Retinal pigment epithelial cell (primary cell): ENCODE results near the gene FKBP2.

Experiments used
- DNase-seq: peaks from one replicate; pipeline ENCODE4 v3.0.0-alpha.2; 2010; ENCODE audit warnings: low read depth
- H3K4me3 ChIP-seq: 2 replicates; pipeline ENCODE4 v1.5.1; 2011; ENCODE audit warnings: mild to moderate bottlenecking, low read length, control low read depth, moderate library complexity
- CTCF ChIP-seq: conservative IDR thresholded peaks from 2 replicates; pipeline ENCODE4 v1.5.1; 2011; ENCODE audit warnings: low read depth, low read length, control low read depth, inconsistent platforms

FKBP2 gene

DNA sequence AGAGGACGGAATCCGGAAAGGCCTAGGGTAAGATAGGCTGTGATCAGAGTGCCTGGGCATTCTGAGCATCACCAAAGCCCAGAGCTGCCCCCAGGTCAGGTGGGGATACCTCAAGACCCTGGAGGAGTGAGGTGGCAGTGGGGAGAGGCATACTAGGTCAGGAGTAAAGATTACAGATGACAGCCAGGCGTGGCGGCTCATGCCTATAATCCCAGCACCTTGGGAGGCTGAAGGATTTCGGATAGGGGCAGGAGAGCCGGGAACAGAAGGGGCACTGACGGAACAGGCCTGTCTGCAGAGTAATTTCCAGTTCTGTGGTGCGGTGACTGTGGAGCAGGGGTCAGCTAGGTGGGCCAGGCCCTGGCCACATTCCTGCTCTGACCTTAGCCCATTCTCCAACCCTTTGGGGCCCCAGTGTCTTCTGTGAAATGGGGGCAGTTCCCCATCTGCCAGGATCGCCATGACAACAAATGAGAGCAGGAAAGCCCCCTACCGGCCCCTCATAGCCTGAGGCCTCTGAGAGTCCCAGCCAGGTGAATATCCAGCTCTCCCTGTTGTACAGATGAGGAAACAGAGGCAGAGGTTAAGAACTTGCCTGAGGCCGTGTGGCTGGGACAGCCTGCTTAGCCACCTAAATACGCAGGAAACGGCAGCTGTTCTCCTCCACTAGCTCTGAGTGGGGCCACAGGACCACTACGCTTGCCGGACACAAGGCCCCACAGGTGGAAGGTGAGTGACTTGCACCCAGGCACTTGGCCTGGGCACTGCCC is 34.3 kb downstream of the FKBP2 start:
- TF ChIP-seq CTCF, result no peak
- DNase-seq, result no peak

DNA sequence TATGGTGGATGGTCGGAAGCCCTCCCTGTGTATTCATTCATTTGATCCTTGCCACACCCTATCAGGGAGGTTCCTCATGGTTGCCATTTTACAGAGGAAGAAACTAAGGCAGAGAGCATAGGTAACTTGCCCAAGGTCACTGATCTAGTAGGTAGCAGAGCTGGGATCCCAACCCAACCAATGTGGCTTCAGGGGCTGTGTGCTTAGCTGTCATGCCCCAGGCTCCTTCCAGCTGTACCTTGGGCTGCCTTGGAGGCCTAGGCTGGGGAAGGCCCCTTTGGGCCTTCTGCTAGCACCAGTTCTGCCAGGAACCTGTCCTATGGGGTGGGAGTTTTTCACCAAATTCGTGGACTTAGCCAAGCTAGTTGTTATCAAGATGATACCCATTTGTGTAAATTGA is 34.9 kb downstream of the FKBP2 start:
- no peak for DNase-seq
- no peak overlapping the region for H3K4me3 ChIP-seq
- no peak for TF ChIP-seq CTCF

More for the DNA sequence above, 34.3 kb downstream of the FKBP2 start:
- no peak overlapping the region for H3K4me3 ChIP-seq

DNA sequence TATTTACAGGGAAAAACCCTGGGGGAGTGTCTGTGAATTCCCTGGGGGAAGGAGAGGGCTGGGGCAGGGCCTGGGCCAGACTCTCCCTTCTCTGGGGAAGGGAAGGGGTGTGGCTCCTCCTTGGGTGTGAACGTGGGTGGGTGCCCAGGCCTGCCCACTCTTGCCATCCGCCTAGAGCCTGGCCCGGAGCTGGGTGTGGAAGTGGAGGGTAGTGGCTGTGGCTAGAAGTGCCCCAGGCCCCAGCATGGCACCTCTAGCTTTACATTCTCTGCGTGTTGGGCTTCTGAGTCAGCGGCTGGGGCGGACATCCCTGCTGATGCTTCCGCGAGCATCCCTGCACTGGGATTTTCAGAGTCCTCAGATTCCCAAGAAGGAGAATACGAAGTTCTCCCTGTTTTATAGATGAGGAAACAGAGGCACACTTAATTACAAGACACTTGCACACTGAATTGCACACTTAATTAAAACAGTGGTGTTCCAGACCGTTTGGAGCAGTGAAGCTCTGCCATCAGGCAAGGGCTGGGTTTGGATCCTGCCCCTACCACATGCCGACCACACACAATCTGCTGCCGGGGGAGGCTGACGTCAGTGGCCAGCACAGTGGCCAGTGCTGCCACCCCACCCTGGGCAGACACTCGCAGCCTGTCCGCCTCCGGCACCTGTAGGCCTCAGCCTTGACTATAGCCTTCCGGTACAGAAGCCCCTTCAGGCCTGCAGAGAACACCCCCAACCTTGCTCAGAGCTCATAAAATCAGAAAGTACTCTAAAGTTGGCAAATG is 35.9 kb downstream of the FKBP2 start:
- H3K4me3 ChIP-seq, result no peak overlapping the region
- TF ChIP-seq CTCF, result no peak
- DNase-seq, result no peak

- no peak for TF ChIP-seq CTCF
- H3K4me3 ChIP-seq, result no peak overlapping the region
- no peak for DNase-seq
These were observed 37.8 kb downstream of the FKBP2 start for GRCh38 chr11:64278576-64279190.

DNA sequence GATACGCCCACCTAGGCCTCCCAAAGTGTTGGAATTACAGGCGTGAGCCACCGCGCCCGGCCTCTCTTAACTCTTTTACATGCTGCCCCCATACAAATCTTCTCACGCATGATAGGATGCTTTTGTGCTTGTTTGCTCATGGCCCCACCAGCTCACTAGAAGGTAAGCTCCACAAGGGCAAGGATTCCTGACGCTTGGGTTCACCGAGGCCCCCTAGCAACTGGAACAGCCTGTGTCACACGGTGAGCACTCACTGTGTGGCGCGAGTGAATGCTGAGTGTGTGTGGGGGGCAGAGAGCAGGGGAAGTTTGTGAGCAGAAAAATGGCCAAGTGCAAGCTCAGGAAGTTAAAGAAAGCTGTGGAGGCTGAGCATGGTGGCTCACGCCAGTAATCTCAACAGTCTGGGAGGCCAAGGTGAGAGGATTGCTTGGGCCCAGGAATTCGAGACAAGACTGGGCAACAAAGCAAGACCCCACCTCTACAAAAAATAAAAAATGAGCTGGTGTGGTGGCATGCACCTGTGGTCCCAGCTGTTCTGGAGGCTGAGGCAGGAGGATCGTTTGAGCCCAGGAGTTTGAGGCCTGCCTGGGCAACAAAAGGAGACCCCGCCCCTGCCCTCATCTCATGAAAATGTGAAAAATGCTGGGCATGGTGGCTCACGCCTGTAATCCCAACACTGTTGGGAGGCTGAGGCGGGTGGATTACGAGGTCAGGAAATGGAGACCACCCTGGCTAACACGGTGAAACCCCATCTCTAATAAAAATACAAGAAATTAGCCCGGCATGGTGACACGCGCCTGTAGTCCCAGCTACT is 41.3 kb downstream of the FKBP2 start:
- TF ChIP-seq CTCF, result no peak
- H3K4me3 ChIP-seq, result no peak overlapping the region
- no peak for DNase-seq

DNA sequence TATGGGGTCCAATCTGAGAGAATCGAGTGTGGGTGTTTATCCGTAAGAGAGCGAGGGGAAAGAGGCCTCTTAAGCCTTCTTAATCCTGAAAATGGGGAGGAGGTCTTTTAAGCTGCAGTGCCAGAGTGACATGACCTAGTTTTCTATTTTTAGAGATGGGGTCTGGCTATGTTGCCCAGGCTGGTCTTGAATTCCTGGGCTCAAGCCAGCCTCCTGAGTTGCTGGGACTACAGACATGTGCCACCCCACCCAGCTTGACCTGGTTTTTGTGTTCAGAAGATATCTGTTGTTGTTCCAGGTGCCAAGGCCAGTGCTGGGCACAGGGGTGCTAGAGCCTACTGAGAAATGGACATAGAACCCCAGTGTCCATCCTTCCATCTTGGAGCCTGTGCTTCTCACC is 42.2 kb downstream of the FKBP2 start:
- H3K4me3 ChIP-seq, result no peak overlapping the region
- no peak for DNase-seq
- no peak for TF ChIP-seq CTCF
